ENCODE data around the gene BARHL1.
"Not testable (repeated sequence)": the region's sequence is repeated elsewhere in the genome, so short reads cannot be mapped to it uniquely, and the experiment has no call there.

The BARHL1 gene

DNA sequence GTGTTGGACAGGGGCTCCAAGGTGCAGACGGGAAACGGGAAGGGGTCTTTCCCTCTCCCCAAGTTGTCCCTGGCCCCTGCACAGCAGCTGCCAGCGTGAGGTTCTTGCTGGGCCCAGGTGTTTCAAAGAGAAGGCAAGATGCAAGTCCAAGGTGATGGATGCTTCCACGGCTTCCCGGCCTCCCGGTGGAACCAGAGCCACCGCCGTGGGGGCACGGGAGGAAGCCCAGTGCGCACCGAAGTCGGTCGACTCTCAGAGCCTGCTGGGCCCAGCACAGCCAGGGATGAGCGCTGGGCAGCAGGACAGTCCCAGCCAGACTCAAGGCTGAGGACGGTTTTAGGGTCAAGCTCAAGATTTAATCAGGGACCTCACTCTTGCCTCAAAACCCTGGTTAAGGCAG lies 25.2 kb upstream of the BARHL1 start:
- no peak for DNase-seq

DNA sequence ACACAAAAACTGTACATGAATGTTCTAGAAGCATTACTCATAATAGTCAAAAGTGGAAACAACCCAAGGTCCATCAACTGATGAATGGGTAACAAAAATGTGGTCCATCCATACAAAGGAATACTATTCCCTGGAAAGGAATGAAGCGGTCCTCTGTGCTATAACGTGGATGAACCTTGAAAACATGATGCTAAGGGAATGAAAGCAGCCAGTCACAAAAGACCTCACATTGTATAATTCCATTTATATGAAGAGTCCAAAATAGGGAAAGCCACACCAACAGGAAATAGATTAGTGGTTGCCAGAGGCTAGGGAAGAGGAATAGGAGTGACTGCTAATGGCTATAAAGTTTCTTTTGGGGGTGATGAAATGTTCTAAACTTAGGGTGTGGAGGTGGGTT lies 22.7 kb upstream of the BARHL1 start:
- DNase-seq = no peak

DNA sequence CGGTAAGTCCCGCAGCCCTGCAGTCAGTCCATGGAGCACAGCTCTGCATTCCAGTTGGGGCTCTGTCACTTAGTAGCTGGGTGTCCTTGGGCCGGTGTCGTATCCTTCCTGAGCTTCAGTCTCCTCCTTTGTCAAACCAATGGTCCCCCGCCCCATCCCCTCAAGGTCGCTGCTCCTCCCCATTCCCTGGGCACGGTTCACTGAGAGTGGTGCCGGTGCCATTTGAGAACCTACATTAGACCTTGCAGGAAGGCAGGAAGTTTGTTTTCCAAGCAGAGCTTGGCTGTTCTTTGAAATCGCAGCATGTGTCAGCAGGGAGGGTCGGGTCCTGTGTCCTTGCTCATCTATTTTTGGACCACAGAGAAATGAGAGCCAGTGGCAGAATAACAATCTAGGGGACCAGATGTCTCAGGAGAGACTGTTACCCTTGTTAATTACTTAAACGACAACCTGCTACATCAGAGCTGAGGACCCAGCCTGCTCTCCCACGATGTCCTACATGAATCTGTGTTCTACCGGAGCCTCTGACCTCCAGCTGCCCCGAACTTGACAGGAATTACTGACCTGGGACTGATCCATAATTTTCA lies 21.7 kb upstream of the BARHL1 start:
- DNase-seq = no peak

DNA sequence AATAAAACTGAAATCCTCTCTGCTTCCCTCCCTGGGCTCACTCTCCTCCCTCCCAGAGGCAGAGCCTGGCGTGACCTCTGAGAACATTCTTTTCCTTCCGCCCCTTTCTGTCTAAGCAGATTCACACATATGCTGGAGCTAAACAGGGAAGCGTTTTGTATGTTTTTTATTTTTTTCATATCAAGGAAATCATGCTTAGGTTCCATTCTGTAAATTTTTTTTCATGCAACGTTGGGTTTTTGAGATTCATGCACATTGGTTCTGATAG lies 20.2 kb upstream of the BARHL1 start:
- no peak for DNase-seq

DNA sequence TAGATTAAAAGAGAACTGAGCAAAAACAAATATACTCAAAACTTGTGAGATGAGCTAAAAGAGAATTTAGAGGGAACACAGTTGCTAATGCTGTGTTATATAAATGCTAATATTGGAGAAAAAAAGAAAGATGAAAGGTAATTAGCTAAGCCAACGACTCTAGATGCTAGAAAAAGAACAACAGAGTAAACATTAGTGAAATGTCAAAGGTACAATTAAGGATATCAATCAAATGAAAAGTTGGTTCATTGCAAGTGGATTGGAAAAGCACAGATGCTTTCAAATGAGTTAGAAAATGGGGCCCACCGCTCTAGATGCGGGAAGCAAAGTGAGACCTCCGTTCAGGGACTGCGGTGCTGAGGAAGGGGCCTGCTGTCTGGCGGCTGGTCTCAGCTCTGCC lies 17.9 kb upstream of the BARHL1 start:
- no peak for DNase-seq

DNA sequence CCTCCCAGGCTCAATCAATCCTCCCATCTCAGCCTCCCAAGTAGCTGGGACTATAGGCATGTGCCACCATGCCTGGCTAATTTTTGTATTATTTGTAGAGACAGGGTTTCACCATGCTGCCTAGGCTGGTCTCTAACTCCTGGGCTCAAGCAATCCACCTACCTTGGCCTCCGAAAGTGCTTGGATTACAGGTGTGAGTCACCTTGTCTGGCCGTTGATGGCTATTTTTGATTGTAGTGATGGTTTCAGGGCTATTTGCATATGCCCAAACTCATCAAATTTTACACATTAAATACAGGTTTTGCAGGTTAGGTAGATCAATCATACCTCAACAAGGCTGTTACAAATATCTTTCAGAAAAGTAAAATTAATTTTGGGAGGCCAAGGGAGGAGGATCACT lies 13.6 kb upstream of the BARHL1 start:
- DNase-seq = not testable (repeated sequence)

DNA sequence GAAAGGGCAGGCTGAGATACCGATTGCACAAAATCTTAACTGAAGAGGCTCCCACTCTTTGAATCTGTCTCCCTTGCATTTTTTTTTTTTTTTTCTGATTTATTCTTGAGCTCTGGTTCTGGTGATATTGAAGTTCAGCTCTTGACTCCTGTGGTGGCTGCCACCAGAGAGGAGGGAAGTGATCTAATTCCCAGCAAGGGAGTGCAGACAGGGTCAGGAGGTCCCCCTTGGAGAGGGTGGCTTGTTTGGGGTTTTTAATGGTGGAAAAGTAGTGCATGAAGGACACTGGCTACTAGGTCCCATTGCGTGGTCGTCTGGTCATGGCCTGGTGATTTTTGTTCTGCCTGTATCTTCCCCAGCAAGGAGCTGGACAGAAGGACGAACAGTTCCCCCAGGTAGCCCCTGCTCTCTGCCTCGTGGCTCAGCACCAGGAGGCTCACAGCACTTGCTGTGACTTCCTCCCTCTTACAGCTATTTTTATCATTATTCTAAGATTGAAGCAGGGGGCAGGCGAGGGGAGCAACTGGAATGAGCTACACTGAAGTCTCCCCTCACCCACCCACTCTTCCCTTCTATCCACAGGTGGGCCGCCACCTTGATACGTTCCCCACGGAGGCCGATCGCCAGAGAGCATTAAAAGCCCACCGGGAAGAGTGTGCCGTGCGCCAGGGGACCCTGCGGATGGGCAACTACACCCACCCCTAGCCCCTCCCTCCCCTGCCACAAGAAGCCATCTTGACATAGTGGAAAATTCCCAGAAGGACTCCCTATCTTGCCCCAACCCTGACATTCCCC lies 10.4 kb upstream of the BARHL1 start:
- no peak for DNase-seq

DNA sequence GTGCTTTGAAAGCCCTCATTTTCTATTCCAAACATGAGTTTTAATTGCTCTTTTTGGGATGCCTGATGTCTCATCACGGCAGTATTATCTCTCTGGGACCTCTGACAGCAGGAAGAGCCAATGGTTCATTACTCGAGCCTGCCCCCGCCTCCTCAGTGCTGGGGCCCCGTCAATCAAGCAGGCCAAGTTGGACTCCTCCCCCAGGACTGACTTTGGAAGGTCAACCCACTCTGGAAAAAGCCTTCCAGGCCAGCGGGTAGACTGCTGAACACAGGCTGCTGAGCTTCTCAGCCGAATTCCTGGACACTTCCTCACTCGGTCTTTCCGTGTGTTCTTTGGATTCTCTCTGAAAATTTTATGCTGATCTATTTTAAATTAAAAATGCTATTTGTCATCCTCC lies 9.5 kb upstream of the BARHL1 start:
- no peak for DNase-seq

DNA sequence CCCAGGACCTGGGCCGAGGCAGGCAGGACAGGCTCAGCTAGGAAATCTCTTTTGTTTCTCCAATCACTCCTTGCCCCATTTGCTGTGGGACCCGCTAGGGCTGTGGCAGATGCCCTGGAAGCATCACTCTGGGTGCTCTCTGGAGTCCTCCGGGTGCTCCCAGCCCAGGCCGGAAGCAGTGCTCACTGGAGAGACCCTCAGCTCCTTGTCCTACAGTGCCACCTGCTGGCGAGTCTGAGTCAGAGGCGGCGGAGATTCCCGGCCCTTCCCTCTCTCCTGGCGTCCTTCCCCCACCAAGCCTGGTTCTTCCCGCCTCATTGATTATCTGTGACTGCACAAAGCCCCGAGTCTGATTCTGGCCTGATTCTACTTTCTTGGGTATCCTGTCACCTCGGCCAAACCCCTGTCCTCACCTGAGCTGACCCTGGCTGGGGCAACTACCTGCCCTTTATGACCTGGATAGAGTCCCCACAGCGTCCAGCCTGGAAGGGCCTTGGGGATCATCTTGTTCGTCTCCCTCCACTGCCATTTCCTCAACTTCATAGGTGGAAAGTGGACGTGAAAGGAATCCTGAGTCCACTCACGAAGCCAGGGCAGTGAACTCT lies 7.3 kb upstream of the BARHL1 start:
- DNase-seq = peak; percentile 13

DNA sequence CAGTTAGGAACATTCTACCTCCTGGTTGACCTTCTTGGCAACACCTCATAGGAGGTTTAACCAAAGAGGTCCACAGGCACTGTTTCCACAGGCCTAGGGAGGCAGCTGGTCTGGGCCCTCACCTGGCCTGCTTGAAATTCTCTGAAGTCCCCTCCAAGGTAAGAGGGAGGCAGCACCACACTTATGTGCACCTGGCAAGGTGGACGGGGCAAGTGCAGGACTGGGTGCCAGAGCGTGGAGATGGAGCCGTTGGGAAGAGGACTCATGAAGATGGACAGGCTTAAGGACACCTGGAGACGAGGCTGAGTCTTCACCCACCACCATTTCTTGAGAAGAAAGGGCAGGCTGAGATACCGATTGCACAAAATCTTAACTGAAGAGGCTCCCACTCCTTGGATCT lies 6.6 kb upstream of the BARHL1 start:
- no peak for DNase-seq

DNA sequence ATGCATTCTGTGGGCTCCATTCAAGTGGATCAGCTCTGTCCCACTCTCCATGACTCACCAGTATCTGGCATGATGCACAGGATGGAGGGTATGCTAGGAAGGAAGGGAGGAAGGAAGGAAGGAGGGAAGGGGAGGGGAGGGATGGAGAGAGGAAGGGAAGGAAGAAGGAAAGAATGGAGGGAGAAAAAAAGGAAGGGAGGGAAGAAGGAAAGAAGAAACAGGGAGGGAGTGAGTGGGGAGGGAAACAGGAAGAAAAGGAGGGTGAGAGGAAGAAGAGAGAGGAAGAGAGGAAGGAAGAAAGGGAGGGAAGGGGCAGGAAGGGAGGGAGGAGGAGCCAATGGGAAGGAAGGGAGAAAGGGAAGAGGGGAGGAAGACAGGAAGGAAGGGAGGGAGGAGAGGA lies 5.3 kb upstream of the BARHL1 start:
- no peak for DNase-seq

DNA sequence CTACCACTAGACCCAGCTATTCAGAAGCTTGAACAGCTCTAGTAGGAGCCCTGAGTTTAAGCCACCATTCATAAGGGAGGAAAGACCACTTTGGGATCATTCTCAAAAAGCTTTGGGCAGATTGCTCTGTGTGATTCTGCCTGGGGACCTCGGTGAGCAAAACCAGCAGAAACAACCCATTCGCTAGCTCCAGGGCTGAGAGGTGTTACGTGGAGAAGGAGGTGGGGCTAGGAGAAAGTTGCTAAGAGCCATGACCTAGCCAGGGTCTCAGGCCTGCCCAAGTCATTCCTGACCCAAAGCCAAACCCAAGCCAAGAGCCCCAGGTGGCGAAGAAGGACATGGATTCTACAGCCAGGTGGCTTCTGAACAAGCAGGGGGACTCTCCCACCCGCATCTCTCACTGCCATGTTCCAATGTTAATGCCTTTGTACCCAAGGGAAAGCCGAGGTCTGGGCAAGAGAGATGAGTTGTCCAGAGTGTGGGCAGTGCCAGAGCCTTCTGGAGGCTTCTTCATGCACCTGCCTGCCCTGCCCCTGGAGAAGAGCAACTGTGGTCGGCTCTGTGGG lies 4.0 kb upstream of the BARHL1 start:
- DNase-seq = no peak

DNA sequence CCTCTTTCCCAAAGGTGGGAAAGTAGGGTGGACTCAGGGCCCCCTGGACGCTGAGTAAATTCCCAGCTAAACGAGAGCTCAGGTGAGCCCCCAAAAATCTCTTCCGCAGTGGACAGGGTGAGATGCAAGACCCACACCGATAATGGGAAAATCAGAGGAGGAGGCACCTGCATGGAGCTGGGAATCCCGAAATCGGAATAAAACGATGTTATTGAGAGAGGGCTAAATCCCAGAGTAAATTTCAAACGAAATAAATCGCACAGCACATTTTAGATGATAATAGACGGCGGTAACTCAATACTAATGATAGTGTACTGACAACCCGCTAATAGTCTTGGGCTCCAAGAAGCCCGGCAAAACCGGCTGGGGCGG lies 3.0 kb upstream of the BARHL1 start:
- no peak for DNase-seq

DNA sequence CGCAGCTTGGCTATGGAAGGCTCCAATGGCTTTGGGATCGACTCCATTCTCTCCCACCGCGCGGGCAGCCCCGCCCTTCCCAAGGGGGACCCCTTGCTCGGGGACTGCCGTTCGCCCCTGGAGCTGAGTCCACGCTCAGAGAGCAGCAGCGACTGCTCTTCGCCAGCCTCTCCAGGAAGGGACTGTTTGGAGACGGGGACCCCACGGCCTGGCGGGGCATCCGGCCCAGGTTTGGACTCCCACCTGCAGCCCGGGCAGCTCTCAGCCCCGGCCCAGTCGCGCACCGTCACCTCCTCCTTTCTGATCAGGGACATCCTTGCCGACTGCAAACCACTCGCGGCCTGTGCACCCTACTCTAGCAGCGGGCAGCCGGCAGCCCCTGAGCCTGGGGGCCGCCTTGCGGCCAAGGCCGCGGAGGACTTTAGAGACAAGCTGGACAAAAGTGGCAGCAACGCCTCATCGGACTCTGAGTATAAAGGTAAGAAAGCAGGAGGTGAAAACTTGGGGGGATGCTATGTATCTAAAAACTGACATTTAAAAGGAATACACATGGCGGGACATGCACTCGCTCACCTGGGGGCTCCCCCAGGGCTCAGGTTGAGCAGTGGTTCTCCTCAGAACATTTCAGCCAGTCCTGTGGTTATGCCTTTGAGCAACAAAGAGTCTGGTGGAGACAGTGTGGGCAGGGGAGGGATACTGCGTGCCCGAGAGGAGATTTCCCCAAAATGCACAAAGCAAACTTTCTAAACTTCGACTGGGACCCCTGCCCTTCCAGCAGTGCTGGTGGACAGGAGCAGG lies 579 bp downstream of the BARHL1 start:
- no peak for DNase-seq

DNA sequence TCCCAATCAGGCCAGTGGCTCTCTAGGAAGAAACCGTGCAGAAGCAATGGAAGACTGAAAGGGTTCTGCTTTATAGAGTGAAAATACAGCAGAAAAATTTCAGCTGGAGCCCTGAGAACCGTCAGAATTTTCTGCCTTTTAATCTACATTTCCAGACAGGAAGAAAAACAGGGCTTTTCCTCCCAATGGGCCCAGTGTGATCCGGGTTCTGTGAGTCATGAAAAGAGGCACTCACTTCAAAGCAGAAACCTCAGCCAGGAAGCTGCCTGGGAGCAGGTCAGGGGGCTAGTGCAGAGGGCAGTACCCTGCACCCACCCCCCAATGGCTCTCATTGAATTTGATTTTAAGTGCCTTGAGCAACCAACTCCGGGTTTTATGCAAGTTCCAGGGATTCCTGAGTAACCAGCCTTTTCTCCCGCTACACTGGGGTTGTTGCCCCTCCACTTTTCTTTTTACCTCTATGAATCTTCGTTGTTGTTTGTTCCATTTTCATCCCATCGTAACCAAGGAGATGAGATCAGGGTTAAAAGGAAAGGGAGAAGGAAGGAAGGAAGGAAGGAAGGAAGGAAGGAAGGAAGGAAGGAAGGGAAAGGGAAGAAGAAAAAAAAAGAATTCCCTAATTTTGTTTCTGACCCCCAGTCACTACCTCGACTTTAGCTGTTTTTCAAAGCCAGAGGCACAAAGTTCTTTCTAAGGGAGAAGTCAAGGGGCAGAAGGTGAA lies 1.3 kb downstream of the BARHL1 start:
- no peak for DNase-seq

DNA sequence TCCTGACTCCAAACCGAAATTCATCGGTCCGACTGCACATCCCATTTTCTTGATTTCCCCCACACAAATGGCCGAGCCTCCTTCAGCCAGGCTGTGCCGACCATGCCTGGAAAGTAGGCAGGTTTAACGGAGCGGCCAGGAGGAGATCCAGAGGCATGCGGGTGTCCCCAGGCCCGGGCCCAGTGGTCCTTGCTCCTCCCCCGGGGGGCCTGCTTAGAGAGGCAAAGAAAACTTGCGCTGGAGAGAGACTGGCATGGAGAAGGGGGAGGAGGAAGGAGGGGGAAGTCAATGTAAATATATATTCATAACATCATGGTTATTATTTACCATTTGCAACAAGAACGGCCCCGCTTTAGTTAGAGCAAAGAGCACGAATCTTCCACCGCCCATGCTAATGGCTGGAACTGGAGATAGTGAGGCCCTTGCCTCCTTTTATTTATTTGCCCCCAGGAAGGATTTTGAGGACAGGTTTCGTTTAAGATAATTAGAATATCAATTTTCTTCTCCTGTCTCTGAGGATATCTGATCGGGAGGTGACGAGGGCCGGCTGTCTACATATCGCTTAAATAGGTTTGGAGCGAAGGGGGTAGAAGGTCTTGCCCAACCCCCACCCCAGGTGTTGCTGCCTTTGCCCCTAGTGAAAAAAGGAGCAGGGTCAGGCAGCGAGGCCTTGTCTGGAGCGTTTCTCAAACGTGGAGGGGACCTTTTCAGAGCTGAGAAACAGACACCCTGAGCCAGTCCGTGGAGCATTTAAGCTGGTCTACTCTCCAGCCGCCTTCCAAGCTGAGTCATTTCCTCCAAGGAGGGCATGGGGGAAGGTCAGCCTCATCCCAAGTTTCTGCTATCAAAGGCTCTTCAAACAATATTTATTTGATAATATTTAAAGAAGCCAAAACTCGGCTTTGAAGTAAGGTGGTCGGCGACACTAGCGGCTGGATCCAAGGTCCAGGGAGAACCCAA lies 2.5 kb downstream of the BARHL1 start:
- no peak for DNase-seq

DNA sequence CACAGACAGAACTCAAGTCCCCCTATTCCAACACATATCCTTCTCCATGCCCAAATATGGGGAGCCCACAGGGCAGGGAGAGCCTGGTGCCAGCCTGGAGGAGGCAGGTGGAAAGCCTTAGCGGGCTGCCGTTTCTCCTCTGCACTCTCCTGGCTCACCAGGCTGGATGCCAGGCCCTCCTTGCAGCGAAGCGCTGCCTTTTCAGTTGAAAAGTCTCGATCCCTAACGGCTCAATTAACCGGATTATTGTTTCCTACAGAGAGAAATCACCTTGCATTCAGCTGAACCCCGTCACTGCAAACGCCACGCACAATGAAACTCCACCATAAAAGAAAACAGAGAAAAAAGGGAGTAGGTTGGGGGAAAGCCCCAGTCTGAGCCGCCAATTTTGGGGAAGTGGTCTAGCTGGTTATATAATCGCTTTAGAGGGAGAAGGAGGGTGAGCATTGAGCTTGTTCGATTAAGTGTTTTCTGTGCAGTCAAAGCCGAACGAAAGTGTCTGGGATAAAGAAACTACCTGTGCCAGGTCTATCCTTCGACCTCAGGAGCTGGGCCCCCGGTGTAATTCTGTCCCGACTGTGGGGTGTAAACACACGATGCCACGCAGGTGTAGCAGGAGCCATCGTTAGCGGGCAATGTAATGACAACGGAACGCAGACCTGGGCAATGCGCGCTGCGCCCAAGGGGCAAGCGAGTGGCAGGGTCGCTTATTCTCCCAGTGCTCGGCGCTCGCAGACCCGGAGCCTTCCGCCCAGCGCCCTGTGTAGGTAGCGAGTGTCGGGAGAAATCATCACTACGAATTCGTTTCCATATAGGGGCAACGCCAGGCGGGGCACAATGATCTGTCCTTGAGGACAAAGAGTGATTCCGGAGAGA lies 3.8 kb downstream of the BARHL1 start:
- DNase-seq = no peak

DNA sequence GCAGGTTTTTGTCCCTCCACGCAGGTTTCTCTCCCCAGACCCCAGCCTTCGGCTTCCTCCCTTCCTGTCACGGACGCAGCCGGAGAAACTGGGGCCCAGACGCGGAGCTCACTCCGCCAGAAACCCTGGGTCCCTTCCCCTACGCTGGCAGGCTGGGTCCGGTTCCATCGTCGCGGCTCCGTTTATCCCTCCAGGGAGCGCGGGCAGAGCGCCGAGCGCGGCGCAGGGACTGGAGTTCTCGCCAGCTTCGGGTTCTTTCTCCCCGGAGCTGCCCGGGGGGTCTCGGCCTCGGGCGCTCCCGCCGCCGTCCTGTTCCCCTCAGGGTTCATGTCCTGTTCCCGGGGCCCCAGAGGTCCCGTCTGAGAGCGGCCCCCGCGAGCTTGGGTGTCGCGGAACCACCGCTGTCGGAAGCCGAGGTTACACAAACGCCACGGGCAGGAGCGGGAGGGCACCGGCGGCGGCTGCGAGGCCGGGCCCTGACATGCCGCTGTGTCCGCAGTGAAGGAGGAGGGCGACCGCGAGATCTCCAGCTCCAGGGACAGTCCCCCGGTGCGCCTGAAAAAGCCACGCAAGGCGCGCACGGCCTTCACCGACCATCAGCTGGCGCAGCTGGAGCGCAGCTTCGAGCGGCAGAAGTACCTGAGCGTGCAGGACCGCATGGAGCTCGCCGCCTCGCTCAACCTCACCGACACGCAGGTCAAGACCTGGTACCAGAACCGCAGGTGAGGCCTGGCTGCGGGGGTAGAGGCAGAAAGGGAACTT lies 4.6 kb downstream of the BARHL1 start:
- no peak for DNase-seq

DNA sequence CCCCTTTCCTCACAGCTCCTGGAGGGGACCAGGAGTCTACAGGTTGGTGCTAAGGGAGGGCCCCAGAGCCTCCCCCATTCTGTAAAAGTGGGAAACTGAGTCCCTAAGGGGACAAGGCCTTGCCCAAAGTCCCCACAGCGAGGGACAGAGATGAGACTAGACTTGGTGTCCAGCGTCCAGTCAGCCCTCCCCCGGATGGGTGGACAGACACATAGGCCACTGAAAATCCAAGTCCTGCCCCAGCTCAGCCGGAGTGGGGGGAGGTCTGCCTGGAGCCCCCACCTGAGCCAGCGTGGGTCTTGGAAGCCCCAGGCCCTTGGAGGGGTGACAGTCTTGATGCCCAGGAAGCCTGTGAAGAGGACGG lies 5.2 kb downstream of the BARHL1 start:
- no peak for DNase-seq

DNA sequence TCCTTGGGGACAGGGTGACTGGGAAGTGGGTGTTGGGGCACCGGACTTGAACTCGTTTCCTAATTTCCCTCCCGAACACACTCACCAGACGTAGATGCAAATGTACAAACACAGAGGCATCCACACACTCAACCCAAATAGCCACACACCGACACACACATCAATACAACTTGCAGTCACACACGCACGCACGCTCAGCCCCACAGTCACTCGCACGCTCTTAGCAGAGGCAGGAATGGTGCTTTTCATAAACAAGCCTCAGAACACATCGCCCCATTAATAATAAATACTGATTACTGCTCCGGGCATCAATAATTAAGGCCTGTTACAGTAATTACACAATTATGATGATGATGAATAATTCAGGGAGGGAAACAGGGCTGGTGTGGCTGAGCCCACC lies 5.7 kb downstream of the BARHL1 start:
- DNase-seq = no peak
